ENCODE data around the gene RPS6KA5. TPM values are rescaled to one million over a fixed set of nuclear protein-coding genes. Genes with fewer than 3 reads are reported as not detected.

Gene RPS6KA5
- total and polyA plus RNA-seq, 10 donors = 1.4 to 17.8 (median 8.5) TPM

GRCh38 chr14:90831821-90832220 lies 228.6 kb downstream of the RPS6KA5 start:
- intact Hi-C loops (cut with DNase I; ENCODE audit: low total_unique reads) = no loop called here
- TF ChIP-seq POLR2AphosphoS5 (IDR thresholded peaks at IDR 0.05) (no peak), POLR2A (IDR thresholded peaks at IDR 0.05) (no peak), CTCF (IDR thresholded peaks at IDR 0.05 in 8 of 11, conservative IDR thresholded peaks at IDR 0.05 in 3 of 11) (no peak)
- peak; percentile 58 for DNase-seq

GRCh38 chr14:90830931-90831701 lies 229.3 kb downstream of the RPS6KA5 start:
- intact Hi-C loops (cut with DNase I; ENCODE audit: low total_unique reads) = no loop called here
- peaks cover 8 to 31% (median 24%) of the 10 kb centered on the region in 6 donors for H3K4me1 ChIP-seq
- WGBS, 5 donors = 93 to 96% (median 95%) methylated on average over 21 to 26 of the region's 26 CpGs
- no peaks in the 10 kb centered on the region for H3K9me3 ChIP-seq
- peak; percentile 73 for DNase-seq
- no peaks in the 10 kb centered on the region for H3K36me3 ChIP-seq
- no peak overlapping the region for H3K4me3 ChIP-seq
- H3K27ac ChIP-seq = no peak overlapping the region
- no peaks in the 10 kb centered on the region for H3K27me3 ChIP-seq (replicated peaks in 1 of 7)
- TF ChIP-seq CTCF (IDR thresholded peaks at IDR 0.05 in 8 of 11, conservative IDR thresholded peaks at IDR 0.05 in 3 of 11) = no peak
- TF ChIP-seq POLR2A (IDR thresholded peaks at IDR 0.05) = no peak
- no peak for TF ChIP-seq POLR2AphosphoS5 (IDR thresholded peaks at IDR 0.05)

More at GRCh38 chr14:90831821-90832220, 228.6 kb downstream of the RPS6KA5 start:
- Histone ChIP-seq H3K36me3 (no peaks in the 10 kb centered on the region), H3K4me1 (peaks cover 8 to 38% (median 30%) of the 10 kb centered on the region in 6 donors), H3K27me3 (replicated peaks in 1 of 7) (no peaks in the 10 kb centered on the region), H3K4me3 (no peak overlapping the region), H3K9me3 (no peaks in the 10 kb centered on the region), H3K27ac (no peak overlapping the region)
- 90 to 95% (median 94%) methylated on average over 10 of the region's 10 CpGs for WGBS, 5 donors

GRCh38 chr14:90829677-90830076 lies 230.8 kb downstream of the RPS6KA5 start:
- H3K4me1 ChIP-seq = peaks cover 8 to 26% (median 22%) of the 10 kb centered on the region in 6 donors
- H3K27me3 ChIP-seq (replicated peaks in 1 of 7) = no peaks in the 10 kb centered on the region
- H3K36me3 ChIP-seq = no peaks in the 10 kb centered on the region
- H3K27ac ChIP-seq = peak overlapping the region in 7 of 8 donors; percentile 85 to 95 (median 92)
- H3K4me3 ChIP-seq = no peak overlapping the region
- intact Hi-C loops (cut with DNase I; ENCODE audit: low total_unique reads) = no loop called here
- TF ChIP-seq CTCF (IDR thresholded peaks at IDR 0.05 in 8 of 11, conservative IDR thresholded peaks at IDR 0.05 in 3 of 11) = no peak
- no peak for TF ChIP-seq POLR2A (IDR thresholded peaks at IDR 0.05)
- TF ChIP-seq POLR2AphosphoS5 (IDR thresholded peaks at IDR 0.05) = no peak
- 87 to 93% (median 90%) methylated on average over 3 to 4 of the region's 4 CpGs for WGBS, 5 donors
- H3K9me3 ChIP-seq = peaks cover 0 to 6% (median 4%) of the 10 kb centered on the region in 8 donors
- DNase-seq = peak; percentile 72
